ENCODE data around the gene CD8B.

CD8B gene

DNA sequence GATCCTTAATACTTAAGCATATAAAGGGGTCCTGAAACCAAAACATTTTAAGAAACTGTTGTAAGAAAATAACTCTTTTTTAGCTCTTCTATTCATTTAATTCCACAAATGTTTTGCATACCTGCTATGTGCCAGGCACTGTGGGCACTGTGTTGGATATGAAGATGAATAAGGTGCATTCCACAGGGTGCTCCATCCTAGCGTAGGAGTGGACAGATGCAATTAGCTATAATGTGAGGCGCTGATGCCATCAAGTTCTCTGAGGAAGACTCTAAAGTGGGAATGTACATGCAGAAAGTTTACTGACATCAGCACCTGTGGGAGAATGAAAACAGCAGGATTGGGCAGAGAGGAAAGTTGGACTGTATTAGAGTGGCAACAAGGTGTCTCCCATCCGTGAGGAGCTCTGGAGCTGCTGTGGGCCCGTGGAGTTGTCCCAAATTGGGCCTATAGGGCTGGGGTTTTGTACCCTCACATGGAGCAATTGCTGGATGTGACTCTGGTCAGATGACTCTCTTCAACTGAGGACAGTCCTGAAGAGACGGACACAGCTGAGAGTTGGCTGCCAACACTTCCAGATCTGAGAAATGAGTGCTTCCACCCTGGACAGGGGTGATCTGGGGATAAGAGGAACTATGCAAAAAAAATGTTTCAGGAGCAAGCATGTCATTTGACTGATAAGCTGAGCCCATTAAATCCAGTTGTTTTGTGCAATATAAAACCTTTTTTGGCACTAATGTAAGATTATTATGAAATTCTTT lies 93.3 kb downstream of the CD8B start:
- DNase-seq: no peak

All from activated CD4-positive, alpha-beta T cell treated with anti-CD3 and anti-CD28 coated beads, Interleukin-2, amount 50 U/mL, for 4 hours (primary cell).